HepG2 (cell line): ENCODE results near the gene POP5. TPM values are rescaled to one million over a fixed set of nuclear protein-coding genes. Genes with fewer than 3 reads are reported as not detected.

Experiments used
- CBFB ChIP-seq: sonication (generic); formaldehyde crosslinking; IDR thresholded peaks from 2 replicates; pipeline ENCODE4 v1.4.0; 2020; ENCODE audit warnings: missing genetic modification reagents
- CCDC6 ChIP-seq: sonication (generic); formaldehyde crosslinking; IDR thresholded peaks from 2 replicates; pipeline ENCODE4 v1.8.1; 2022; ENCODE audit warnings: mild to moderate bottlenecking, missing genetic modification reagents, moderate library complexity
- ELF1 ChIP-seq: sonication (generic); formaldehyde crosslinking; IDR thresholded peaks from 2 replicates; pipeline ENCODE4 v1.4.0; 2020; ENCODE audit warnings: missing genetic modification reagents
- ETV6 ChIP-seq: sonication (generic); formaldehyde crosslinking; conservative IDR thresholded peaks from 2 replicates; pipeline ENCODE4 v1.4.0; 2020; ENCODE audit warnings: missing genetic modification reagents
- FOXA3 ChIP-seq: IDR thresholded peaks from 2 replicates; pipeline ENCODE4 v1.6.1; 2016; ENCODE audit warnings: missing genetic modification reagents, missing compliant biosample characterization
- HNRNPH1 ChIP-seq: fragments of 200-400 bp; formaldehyde crosslinking; optimal IDR thresholded peaks from 2 replicates; pipeline ENCODE3; 2017; ENCODE audit warnings: mild to moderate bottlenecking, low read depth, low read length
- KLF16 ChIP-seq, 2 experiments: sonication (generic) in 1 of 2; formaldehyde crosslinking in 1 of 2; IDR thresholded peaks; 2 replicates each; pipeline versions ENCODE4 v1.6.1 to v1.8.0; 2016 to 2023; ENCODE audit warnings: missing genetic modification reagents in 2 of 2, missing compliant biosample characterization in 1 of 2
- KLF6 ChIP-seq: IDR thresholded peaks from 2 replicates; pipeline ENCODE4 v1.8.0; 2016; ENCODE audit warnings: missing biosample characterization, missing genetic modification reagents
- MAZ ChIP-seq, 2 experiments: sonication (generic) in 1 of 2; formaldehyde crosslinking in 1 of 2; IDR thresholded peaks; 2 replicates each; pipeline versions ENCODE4 v1.5.0 to v1.6.1; 2012 to 2020; ENCODE audit warnings: low read depth in 2 of 2, mild to moderate bottlenecking in 2 of 2, borderline replicate concordance in 1 of 2, improper control_type of control experiment in 1 of 2, low read length in 1 of 2, missing genetic modification reagents in 1 of 2, moderate library complexity in 1 of 2
- NR2F2 ChIP-seq: IDR thresholded peaks from 2 replicates; pipeline ENCODE4 v1.6.1; 2012; ENCODE audit warnings: low read depth, inconsistent platforms, borderline replicate concordance
- POLR2G ChIP-seq: fragments of 200-400 bp; formaldehyde crosslinking; IDR thresholded peaks from 2 replicates; pipeline ENCODE4 v1.6.1; 2018; ENCODE audit warnings: mild to moderate bottlenecking, low read depth, low read length, moderate library complexity
- RARA ChIP-seq: IDR thresholded peaks from 2 replicates; pipeline ENCODE4 v1.6.1; 2016; ENCODE audit warnings: missing genetic modification reagents, missing compliant biosample characterization
- ZNF460 ChIP-seq: sonication (generic); formaldehyde crosslinking; IDR thresholded peaks from 2 replicates; pipeline ENCODE4 v1.5.1; 2020; ENCODE audit warnings: missing genetic modification reagents, mild to moderate bottlenecking, borderline replicate concordance
- ZNF567 ChIP-seq: sonication (generic); formaldehyde crosslinking; IDR thresholded peaks from 2 replicates; pipeline ENCODE4 v1.8.1; 2023; ENCODE audit warnings: mild to moderate bottlenecking, missing genetic modification reagents, borderline replicate concordance
- ZNF749 ChIP-seq: sonication (generic); formaldehyde crosslinking; IDR thresholded peaks from 2 replicates; pipeline ENCODE4 v1.8.0; 2022; ENCODE audit warnings: mild to moderate bottlenecking, missing genetic modification reagents, moderate library complexity, borderline replicate concordance
- polyA plus RNA-seq, 8 experiments: library from polyadenylated mRNA; depleted of rRNA in 3 of 8; stranded (reverse) in 7 of 8; unstranded in 1 of 8; fragments of >200 nt; fragmentation: Illumina TruSeq in 4 of 8; extraction: Trizol in 4 of 8; gene quantifications; 2 replicates each; pipeline versions ENCODE4 v1.2.1 to v1.2.3, GENCODE V29; 2011 to 2016; ENCODE audit warnings: low read depth in 4 of 8, missing spikeins in 1 of 8, mixed read lengths in 1 of 8; ENCODE audit not compliant: insufficient read depth in 1 of 8
- total RNA-seq, 5 experiments: library from RNA; depleted of rRNA; stranded (reverse); fragments of >200 nt; fragmentation: Illumina TruSeq; extraction: Trizol; gene quantifications; 2 replicates each; pipeline ENCODE4 v1.2.3, GENCODE V29; 2016; ENCODE audit warnings: low read depth in 1 of 5
- TF ChIP-seq, protein P1 (sequence below): sonication (generic); formaldehyde crosslinking; IDR thresholded peaks from 2 replicates; pipeline ENCODE4 v1.4.0; 2020; ENCODE audit warnings: missing genetic modification reagents
- TF ChIP-seq, protein P2 (sequence below): sonication (generic); formaldehyde crosslinking; IDR thresholded peaks from 2 replicates; pipeline ENCODE4 v1.5.0; 2020; ENCODE audit warnings: missing genetic modification reagents
- TF ChIP-seq, protein P3 (sequence below): sonication (generic); formaldehyde crosslinking; conservative IDR thresholded peaks from 2 replicates; pipeline ENCODE4 v1.8.1; 2023; ENCODE audit warnings: missing genetic modification reagents
- TF ChIP-seq, protein P4 (sequence below): sonication (generic); formaldehyde crosslinking; IDR thresholded peaks from 2 replicates; pipeline ENCODE4 v1.5.0; 2020; ENCODE audit warnings: mild to moderate bottlenecking, missing genetic modification reagents
- TF ChIP-seq, protein P5 (sequence below): sonication (generic); formaldehyde crosslinking; IDR thresholded peaks from 2 replicates; pipeline ENCODE4 v1.4.0; 2020; ENCODE audit warnings: missing genetic modification reagents
- TF ChIP-seq, protein P6 (sequence below): sonication (generic); formaldehyde crosslinking; IDR thresholded peaks from 2 replicates; pipeline ENCODE4 v1.5.0; 2020; ENCODE audit warnings: missing genetic modification reagents

The POP5 gene
- total and polyA plus RNA-seq, 2 of the 13 experiments (the other 11 are each of a cell fraction or from before 2014, with no cell fraction given), result 45.6 to 61.3 TPM

DNA sequence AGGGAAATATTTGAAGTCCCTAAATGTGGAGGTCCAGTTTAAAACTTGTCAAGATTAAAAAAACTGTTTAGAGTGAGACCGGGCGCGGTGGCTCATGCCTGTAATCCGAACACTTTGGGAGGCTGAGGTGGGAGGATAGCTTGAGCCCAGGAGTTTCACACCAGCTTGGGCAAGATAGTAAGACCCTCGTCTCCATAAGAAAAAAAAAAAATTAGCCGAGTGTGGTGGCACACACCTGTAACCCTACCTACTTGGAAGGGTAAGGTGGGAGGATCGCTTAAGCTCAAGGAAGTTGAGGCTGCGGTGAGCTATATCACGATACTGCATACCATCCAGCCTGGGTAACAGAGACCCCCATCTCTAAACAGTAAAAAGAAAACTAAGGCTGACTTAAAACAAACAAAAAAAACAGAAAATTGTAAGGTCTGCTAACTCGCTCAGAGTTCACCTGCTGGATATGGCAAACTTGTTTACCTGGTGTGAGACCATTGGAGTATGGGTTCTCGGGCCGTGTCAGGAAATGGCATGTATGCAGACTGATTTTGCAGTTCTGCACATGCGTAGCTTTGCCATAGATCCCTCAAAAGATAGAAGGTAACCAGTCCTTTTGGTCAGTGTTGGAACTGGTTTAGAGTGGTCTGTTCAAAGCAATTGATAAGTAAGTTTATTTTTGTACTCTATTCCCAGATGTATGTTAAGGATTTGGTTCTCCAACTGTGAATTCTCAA is 45.0 kb downstream of the POP5 start (continued):
- TF ChIP-seq, protein P1, sequence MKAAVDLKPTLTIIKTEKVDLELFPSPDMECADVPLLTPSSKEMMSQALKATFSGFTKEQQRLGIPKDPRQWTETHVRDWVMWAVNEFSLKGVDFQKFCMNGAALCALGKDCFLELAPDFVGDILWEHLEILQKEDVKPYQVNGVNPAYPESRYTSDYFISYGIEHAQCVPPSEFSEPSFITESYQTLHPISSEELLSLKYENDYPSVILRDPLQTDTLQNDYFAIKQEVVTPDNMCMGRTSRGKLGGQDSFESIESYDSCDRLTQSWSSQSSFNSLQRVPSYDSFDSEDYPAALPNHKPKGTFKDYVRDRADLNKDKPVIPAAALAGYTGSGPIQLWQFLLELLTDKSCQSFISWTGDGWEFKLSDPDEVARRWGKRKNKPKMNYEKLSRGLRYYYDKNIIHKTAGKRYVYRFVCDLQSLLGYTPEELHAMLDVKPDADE, result no peak
- TF ChIP-seq, protein P2, sequence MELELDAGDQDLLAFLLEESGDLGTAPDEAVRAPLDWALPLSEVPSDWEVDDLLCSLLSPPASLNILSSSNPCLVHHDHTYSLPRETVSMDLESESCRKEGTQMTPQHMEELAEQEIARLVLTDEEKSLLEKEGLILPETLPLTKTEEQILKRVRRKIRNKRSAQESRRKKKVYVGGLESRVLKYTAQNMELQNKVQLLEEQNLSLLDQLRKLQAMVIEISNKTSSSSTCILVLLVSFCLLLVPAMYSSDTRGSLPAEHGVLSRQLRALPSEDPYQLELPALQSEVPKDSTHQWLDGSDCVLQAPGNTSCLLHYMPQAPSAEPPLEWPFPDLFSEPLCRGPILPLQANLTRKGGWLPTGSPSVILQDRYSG (CRISPR knock-in tag), result no peak
- TF ChIP-seq ETV6 (CRISPR knock-in tag) (no peak), ELF1 (no peak), ZNF749 (no peak), RARA (CRISPR knock-in tag) (peak; percentile 16; the same call in 1 of the 2 replicates), KLF16 (CRISPR knock-in tag; IDR thresholded peaks at IDR 0.05) (no peak), ZNF460 (CRISPR knock-in tag) (no peak), KLF6 (CRISPR knock-in tag) (no peak), HNRNPH1 (no peak), NR2F2 (no peak), ZNF567 (CRISPR knock-in tag) (no peak), CCDC6 (CRISPR knock-in tag) (no peak), MAZ (IDR thresholded peaks at IDR 0.05; ENCODE audit: borderline replicate concordance, low read depth, low read length) (no peak), MAZ (CRISPR knock-in tag; IDR thresholded peaks at IDR 0.05; ENCODE audit: low read depth) (no peak), FOXA3 (CRISPR knock-in tag) (peak; percentile 47; the same call in 1 of the 2 replicates), POLR2G (no peak), CBFB (CRISPR knock-in tag) (no peak)
- TF ChIP-seq, protein P3, sequence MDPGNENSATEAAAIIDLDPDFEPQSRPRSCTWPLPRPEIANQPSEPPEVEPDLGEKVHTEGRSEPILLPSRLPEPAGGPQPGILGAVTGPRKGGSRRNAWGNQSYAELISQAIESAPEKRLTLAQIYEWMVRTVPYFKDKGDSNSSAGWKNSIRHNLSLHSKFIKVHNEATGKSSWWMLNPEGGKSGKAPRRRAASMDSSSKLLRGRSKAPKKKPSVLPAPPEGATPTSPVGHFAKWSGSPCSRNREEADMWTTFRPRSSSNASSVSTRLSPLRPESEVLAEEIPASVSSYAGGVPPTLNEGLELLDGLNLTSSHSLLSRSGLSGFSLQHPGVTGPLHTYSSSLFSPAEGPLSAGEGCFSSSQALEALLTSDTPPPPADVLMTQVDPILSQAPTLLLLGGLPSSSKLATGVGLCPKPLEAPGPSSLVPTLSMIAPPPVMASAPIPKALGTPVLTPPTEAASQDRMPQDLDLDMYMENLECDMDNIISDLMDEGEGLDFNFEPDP (CRISPR knock-in tag), result no peak
- TF ChIP-seq, protein P4, sequence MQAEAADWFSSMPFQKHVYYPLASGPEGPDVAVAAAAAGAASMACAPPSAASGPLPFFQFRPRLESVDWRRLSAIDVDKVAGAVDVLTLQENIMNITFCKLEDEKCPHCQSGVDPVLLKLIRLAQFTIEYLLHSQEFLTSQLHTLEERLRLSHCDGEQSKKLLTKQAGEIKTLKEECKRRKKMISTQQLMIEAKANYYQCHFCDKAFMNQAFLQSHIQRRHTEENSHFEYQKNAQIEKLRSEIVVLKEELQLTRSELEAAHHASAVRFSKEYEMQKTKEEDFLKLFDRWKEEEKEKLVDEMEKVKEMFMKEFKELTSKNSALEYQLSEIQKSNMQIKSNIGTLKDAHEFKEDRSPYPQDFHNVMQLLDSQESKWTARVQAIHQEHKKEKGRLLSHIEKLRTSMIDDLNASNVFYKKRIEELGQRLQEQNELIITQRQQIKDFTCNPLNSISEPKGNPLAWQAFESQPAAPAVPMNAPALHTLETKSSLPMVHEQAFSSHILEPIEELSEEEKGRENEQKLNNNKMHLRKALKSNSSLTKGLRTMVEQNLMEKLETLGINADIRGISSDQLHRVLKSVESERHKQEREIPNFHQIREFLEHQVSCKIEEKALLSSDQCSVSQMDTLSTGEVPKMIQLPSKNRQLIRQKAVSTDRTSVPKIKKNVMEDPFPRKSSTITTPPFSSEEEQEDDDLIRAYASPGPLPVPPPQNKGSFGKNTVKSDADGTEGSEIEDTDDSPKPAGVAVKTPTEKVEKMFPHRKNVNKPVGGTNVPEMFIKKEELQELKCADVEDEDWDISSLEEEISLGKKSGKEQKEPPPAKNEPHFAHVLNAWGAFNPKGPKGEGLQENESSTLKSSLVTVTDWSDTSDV (CRISPR knock-in tag), result no peak
- TF ChIP-seq, protein P5, sequence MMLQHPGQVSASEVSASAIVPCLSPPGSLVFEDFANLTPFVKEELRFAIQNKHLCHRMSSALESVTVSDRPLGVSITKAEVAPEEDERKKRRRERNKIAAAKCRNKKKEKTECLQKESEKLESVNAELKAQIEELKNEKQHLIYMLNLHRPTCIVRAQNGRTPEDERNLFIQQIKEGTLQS (CRISPR knock-in tag), result no peak
- TF ChIP-seq, protein P6, sequence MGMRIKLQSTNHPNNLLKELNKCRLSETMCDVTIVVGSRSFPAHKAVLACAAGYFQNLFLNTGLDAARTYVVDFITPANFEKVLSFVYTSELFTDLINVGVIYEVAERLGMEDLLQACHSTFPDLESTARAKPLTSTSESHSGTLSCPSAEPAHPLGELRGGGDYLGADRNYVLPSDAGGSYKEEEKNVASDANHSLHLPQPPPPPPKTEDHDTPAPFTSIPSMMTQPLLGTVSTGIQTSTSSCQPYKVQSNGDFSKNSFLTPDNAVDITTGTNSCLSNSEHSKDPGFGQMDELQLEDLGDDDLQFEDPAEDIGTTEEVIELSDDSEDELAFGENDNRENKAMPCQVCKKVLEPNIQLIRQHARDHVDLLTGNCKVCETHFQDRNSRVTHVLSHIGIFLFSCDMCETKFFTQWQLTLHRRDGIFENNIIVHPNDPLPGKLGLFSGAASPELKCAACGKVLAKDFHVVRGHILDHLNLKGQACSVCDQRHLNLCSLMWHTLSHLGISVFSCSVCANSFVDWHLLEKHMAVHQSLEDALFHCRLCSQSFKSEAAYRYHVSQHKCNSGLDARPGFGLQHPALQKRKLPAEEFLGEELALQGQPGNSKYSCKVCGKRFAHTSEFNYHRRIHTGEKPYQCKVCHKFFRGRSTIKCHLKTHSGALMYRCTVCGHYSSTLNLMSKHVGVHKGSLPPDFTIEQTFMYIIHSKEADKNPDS (CRISPR knock-in tag), result no peak
